Measurements from ENCODE around the gene ADGRL2. TPM values are rescaled to one million over a fixed set of nuclear protein-coding genes. Genes with fewer than 3 reads are reported as not detected.

ADGRL2 gene
- total and polyA plus RNA-seq, 2 of the 4 experiments (the other 2 are of a cell fraction), result 17.0 to 42.7 TPM

- in situ Hi-C loops (cut with MboI; ENCODE audit: low sequenced_read_pairs), result no loop called here
- no peaks in the 10 kb centered on the region for H3K4me1 ChIP-seq (ENCODE audit: control insufficient read depth, insufficient read depth, low read length)
- no peaks in the 10 kb centered on the region for H3K79me1 ChIP-seq (ENCODE audit: low read depth in 1 of 2, low read length in 2 of 2)
- H3K9me1 ChIP-seq (ENCODE audit: insufficient read depth, low read length), result no peaks in the 10 kb centered on the region
- H3K27ac ChIP-seq (ENCODE audit: insufficient read depth, low read length), result no peak overlapping the region
- dilution Hi-C loops (cut with HindIII; ENCODE audit: low sequenced_read_pairs, unreplicated experiment), result no loop called here
- H3K27me3 ChIP-seq (ENCODE audit: control insufficient read depth, insufficient read depth, low read length), result no peaks in the 10 kb centered on the region
- H3K36me3 ChIP-seq (ENCODE audit: control insufficient read depth, insufficient read depth, low read length), result no peaks in the 10 kb centered on the region
- H2AK9ac ChIP-seq (replicated peaks; ENCODE audit: low read depth, low read length, poor library complexity), result no peak overlapping the region
- H2BK120ac ChIP-seq (ENCODE audit: low read depth, low read length), result no peak overlapping the region
- H3K23ac ChIP-seq (ENCODE audit: low read depth, low read length), result no peak overlapping the region
- CTCF ChIA-PET, result no interaction called here
- H3K56ac ChIP-seq (ENCODE audit: extremely low read depth, insufficient read depth, low read length), result no peak overlapping the region
- no peak for DNase-seq
- no peak overlapping the region for H4K5ac ChIP-seq (ENCODE audit: low read depth, low read length)
- WGBS, 2 experiments (ENCODE audit: extremely low coverage in 2 of 2, insufficient read length in 1 of 2), result no CpG with 5 or more reads among the region's 2 CpGs
- no TSS peak for BruUV-seq (replicated peaks)
- H2BK15ac ChIP-seq (ENCODE audit: low read depth, low read length), result no peak overlapping the region
- POLR2A ChIA-PET (ENCODE audit: unreplicated experiment), result no interaction called here
- H3K4me2 ChIP-seq (ENCODE audit: low read depth, low read length), result no peak overlapping the region
- H3K18ac ChIP-seq (ENCODE audit: low read depth, low read length), result no peak overlapping the region
- H3K4me3 ChIP-seq (ENCODE audit: insufficient read depth, low read depth, low read length), result no peak overlapping the region
- TF ChIP-seq FOS (IDR thresholded peaks at IDR 0.05; ENCODE audit: low read depth, low read length), result no peak
- ATAC-seq (ENCODE audit: low read depth), result no peak
- H2BK20ac ChIP-seq (ENCODE audit: low read depth, low read length), result no peak overlapping the region
- H2BK5ac ChIP-seq (ENCODE audit: low read depth, low read length, poor library complexity, severe bottlenecking), result no peak overlapping the region
- H3K9me3 ChIP-seq (ENCODE audit: control insufficient read depth, insufficient read depth, low read length), result no peaks in the 10 kb centered on the region
- H4K20me1 ChIP-seq (ENCODE audit: insufficient read depth, low read length), result no peaks in the 10 kb centered on the region
- H2AFZ ChIP-seq (replicated peaks; ENCODE audit: low read length, poor library complexity), result no peak overlapping the region
- H4K91ac ChIP-seq (ENCODE audit: insufficient read depth, low read depth, low read length), result no peak overlapping the region
- no peak overlapping the region for H3K4ac ChIP-seq (ENCODE audit: low read depth, low read length)
- intact Hi-C loops (cut with micrococcal nuclease), result no loop called here
- H4K8ac ChIP-seq (ENCODE audit: low read depth in 2 of 2, low read length in 2 of 2), result no peak overlapping the region
- no peak overlapping the region for H3K14ac ChIP-seq (replicated peaks; ENCODE audit: low read depth, low read length)
- H2AK5ac ChIP-seq (ENCODE audit: low read depth, low read length), result no peak overlapping the region
- no peak overlapping the region for H3K9ac ChIP-seq (ENCODE audit: low read depth, low read length)
These were observed 46.3 kb downstream of the ADGRL2 start for GRCh38 chr1:81847063-81847462.

All from IMR-90 (cell line).